Choroid plexus epithelial cell (primary cell): ENCODE results near the gene GABBR1.

Experiments
- DNase-seq: peaks from one replicate; pipeline ENCODE4 v3.0.0-alpha.2; 2010; ENCODE audit warnings: low read depth
- H3K4me3 ChIP-seq: 2 replicates; pipeline ENCODE4 v1.5.1; 2011; ENCODE audit warnings: low read depth, mild to moderate bottlenecking, control low read depth, low read length, moderate library complexity
- TF ChIP-seq, protein P1 (sequence below): conservative IDR thresholded peaks from 2 replicates; pipeline ENCODE4 v1.5.1; 2011; ENCODE audit warnings: low read depth, mild to moderate bottlenecking, control low read depth, inconsistent platforms, low read length, moderate library complexity

The GABBR1 gene

DNA sequence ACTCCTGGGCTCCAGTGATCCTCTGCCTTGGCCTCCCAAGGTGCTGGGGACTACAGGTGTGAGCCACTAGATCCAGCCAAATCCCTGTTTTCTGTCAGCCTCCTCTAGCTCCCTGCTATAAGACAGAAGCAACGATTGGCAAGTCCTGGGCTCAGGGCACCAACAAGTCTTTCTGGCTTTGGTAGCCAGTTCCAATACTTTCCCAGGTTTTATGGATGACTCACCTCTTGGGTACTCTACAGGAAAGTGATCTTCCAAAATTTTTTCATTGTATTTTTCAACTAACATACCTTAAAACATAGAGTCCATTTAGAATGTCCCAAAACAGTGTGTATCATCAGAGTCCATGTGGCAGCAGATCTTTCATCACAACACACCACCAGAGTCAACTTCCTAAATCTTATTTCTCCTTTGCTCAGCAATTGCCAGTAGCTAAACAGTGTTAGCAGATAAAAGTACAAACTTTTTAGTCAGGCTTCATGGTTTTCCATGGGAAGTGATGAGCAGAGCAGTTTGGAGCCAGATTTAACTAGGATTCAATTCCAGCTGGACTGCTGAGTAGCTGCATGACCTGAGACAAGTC is 13.3 kb downstream of the GABBR1 start:
- H3K4me3 ChIP-seq, result no peak overlapping the region
- TF ChIP-seq, protein P1, sequence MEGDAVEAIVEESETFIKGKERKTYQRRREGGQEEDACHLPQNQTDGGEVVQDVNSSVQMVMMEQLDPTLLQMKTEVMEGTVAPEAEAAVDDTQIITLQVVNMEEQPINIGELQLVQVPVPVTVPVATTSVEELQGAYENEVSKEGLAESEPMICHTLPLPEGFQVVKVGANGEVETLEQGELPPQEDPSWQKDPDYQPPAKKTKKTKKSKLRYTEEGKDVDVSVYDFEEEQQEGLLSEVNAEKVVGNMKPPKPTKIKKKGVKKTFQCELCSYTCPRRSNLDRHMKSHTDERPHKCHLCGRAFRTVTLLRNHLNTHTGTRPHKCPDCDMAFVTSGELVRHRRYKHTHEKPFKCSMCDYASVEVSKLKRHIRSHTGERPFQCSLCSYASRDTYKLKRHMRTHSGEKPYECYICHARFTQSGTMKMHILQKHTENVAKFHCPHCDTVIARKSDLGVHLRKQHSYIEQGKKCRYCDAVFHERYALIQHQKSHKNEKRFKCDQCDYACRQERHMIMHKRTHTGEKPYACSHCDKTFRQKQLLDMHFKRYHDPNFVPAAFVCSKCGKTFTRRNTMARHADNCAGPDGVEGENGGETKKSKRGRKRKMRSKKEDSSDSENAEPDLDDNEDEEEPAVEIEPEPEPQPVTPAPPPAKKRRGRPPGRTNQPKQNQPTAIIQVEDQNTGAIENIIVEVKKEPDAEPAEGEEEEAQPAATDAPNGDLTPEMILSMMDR, result no peak
- DNase-seq, result no peak

DNA sequence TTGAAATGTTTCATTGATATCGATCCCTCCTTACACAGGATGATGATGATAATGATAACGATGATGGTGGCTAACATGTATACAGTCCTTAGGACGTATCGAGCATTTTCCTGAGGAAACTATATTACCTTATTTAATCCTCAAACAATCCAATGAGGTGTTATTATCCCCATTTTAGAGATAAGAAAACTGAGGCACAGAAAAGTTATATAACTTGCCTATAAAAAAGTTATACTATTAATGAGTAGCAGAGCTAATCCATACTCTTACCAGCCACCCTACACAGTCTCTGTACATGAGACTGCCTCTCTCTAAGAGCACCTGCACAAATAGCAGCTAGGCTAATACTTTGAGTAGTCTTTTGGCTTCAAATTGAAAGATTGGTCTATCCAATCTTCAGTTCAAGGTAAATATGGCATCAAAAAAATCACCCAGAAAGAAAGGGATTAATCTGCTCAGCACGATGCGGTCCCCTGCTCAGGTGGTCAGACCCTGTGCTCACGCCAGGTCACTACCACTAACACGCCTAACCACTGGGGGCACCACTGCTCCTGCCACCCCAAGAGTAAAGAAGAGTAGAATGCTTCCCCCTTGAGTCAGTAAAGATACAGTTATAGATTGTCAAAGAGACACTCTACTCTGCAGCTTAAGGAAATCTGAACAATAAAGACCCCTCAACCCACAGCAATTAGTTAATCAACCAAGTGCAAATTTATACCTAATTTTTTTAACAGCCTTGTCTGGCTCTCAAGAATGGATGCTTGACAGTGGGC is 15.0 kb downstream of the GABBR1 start:
- TF ChIP-seq, protein P1, result peak; percentile 30
- DNase-seq, result no peak

DNA sequence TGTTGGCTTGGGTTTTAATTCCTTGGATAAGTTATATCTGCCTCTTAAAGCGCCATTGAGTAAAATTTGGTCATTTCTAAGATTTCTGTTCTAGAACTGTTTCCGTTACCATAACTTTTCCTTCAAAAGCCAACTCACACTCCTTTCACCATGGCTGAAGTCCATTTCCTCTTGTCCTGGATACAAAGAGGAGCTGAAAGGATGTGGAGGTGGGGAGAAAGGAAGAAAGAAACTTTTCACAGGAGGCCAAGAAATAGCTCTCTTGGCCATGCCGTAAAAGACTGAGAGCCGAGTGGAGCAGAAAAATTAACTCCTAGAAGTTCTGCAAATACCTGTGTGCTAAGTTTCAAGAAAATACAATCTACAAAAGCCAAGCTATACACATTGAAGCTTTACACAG is 21.6 kb downstream of the GABBR1 start:
- H3K4me3 ChIP-seq, result no peak overlapping the region
- TF ChIP-seq, protein P1, result no peak
- DNase-seq, result no peak

More for the DNA sequence above, 15.0 kb downstream of the GABBR1 start:
- no peak overlapping the region for H3K4me3 ChIP-seq

DNA sequence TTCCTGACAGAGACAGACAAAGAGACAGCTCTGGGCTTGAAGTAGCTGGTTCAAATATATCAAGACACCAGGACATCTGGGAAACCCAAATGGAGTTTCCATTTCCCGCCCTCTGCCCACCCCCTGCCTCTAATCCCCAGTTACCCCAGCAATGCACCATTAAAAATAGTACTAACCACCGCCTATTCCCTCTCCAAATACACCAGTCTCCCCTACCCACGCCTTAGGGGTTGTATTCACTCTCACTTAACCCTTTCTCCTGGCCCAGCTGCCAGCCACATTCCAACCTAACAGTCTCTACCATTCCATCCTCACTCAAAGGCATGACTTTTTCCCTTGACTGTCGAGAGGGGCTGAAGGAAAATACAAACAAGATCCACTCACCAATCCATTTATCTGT is 22.4 kb downstream of the GABBR1 start:
- TF ChIP-seq, protein P1, result no peak
- no peak for DNase-seq
- H3K4me3 ChIP-seq, result no peak overlapping the region

DNA sequence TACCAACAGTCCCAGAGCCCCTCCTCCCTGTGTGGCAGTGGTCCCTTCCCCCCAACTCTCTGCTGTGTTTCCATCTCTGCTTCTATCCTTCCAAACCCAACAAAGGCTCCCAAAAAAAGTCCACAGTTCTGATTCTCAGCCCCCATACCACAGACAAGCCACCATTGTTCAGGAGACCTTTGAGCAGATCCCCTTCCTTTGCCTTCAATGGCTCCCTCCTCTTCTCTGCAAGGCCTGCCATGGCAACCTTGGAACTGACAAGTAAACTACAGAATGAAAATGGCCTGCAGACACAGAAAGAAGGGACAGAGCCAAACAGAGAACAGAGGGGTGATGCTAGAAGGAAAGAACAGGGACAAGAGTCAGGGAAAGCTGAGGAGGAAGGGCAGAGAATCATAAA is 24.9 kb downstream of the GABBR1 start:
- no peak overlapping the region for H3K4me3 ChIP-seq
- no peak for DNase-seq
- TF ChIP-seq, protein P1, result no peak

DNA sequence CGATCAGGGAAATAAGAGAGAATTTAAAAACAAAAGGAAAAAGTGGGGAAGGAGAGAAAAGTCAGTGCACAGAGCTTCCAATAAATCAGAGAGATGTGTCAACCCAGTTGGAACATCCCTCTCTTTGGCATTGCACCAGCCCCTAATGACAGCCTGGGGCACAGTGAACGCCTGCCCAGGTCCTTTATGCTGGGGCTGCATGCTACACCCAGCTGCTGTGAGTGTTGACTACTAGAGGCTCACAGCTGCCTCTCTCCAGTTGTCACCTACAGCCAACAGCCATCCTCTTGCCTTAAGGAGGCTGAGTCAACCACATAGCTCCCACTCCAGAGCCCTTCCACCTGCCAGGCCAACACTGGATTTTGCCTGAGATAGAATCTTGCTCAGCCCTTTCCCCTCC is 29.1 kb downstream of the GABBR1 start:
- no peak overlapping the region for H3K4me3 ChIP-seq
- TF ChIP-seq, protein P1, result no peak
- DNase-seq, result no peak

DNA sequence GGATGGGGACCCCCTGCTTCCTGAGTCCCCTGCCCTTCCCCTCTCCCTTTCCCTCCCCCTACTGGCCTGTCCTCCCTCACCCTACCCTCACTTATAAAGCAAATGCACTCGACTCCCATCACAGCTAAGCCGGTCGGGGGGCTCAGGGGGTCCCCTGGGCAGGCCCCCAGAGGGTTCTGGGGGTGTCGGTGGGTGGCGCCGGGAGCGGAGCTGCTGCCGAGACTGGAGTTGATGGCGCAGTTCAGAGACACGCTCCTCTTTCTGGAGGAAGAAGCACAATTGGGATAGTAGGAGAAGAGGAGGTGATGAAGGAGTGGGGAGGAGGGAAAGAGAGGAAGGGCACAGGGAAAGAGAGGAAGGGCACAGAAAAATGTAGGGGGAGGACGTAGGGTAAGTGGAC is 29.5 kb downstream of the GABBR1 start:
- H3K4me3 ChIP-seq, result no peak overlapping the region
- TF ChIP-seq, protein P1, result no peak
- DNase-seq, result no peak
